ENCODE measurements around the gene KCNQ5.

DNA sequence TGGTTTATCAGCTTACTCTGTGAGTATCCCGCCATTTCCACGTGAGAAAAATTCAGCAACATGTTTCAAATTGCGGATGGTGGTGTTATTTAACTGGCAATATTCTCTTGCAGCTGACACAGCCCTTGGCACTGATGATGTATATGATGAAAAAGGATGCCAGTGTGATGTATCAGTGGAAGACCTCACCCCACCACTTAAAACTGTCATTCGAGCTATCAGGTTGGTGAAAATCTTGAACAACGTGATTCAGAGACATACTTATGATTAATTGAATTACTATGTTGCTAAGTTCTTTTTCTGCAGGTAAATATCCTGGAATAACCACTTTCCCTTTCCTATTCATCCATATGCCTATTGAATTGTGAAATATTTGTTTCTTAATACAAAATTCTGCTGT lies 547.8 kb downstream of the KCNQ5 start:
- TF ChIP-seq, protein P1, sequence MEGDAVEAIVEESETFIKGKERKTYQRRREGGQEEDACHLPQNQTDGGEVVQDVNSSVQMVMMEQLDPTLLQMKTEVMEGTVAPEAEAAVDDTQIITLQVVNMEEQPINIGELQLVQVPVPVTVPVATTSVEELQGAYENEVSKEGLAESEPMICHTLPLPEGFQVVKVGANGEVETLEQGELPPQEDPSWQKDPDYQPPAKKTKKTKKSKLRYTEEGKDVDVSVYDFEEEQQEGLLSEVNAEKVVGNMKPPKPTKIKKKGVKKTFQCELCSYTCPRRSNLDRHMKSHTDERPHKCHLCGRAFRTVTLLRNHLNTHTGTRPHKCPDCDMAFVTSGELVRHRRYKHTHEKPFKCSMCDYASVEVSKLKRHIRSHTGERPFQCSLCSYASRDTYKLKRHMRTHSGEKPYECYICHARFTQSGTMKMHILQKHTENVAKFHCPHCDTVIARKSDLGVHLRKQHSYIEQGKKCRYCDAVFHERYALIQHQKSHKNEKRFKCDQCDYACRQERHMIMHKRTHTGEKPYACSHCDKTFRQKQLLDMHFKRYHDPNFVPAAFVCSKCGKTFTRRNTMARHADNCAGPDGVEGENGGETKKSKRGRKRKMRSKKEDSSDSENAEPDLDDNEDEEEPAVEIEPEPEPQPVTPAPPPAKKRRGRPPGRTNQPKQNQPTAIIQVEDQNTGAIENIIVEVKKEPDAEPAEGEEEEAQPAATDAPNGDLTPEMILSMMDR (IDR thresholded peaks at IDR 0.05; ENCODE audit: insufficient read depth, low read length, poor library complexity, severe bottlenecking) = no peak
- no peak for TF ChIP-seq EZH2phosphoT487 (conservative IDR thresholded peaks at IDR 0.05; ENCODE audit: low read length)

All from SU-DHL-6 (cell line).